NCI-H526 (cell line): ENCODE measurements around the gene PLPPR3.

ENCODE experiments used
- DNase-seq, 2 experiments: peaks; one replicate each; lab custom pipeline; 2025; lab: John Stamatoyannopoulos, UW

The PLPPR3 gene

DNA sequence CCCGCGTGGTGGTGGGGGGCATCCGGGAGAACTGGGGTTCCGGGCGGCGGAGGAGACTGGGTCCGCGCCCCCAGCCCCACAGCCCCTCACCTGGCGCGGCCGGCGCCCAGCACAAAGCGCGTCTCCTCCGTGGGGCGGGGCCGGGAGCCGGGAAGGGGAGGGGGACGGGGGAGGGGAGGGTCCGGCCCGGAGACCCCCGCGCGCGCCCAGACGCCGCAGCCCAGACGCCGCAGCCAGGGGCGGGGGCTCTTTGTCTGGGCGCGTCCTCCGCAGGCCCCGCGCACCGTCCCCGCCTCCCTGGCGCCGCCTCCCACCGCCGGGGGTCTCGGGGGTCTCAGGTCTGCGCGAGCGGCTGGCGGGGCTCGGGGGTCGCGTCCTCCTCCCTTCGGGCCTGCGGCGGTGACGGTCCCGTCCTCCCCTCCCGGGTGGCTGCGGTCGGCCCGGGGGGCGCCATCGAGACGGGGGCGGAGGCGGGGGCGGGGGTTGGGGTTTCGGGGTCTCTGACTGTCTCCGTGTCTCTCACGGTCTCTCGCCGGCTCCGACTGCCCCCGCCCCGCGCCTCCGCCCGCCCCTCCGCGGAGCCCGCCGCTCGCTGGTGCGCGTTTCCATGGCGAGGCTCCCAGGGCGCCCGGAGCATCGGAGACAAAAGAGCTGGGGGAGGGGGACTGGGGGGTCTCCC, at the start of gene PLPPR3:
Gene PLPPR3 (minus strand): TSS at position 131 of the 679 bp plus-strand sequence. CDS start 396 bp downstream, outside the sequence.
- DNase-seq, result no peak

DNA sequence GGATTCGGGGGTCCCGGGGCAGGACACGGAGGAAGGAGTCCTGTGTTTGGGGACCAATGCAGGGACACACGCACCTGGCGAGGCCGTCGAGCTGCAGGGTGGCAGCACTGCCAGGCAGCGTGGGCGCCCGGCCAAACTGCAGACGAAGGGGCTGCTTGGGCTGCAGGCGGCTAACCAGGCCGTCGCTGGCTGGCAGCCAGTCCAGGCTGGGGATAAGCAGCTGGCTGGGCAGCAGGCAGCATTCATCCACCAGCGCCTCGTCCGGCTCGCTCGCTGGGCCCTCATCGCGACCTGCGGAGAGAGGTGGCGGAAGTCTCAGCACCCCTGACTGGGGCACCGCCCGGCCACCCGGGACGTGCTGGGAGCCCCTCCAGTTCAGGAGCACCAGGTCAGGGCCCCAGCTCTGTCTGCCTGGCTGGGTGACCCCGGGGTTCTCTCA, 49.2 kb upstream of the PLPPR3 start:
- no peak for DNase-seq

DNA sequence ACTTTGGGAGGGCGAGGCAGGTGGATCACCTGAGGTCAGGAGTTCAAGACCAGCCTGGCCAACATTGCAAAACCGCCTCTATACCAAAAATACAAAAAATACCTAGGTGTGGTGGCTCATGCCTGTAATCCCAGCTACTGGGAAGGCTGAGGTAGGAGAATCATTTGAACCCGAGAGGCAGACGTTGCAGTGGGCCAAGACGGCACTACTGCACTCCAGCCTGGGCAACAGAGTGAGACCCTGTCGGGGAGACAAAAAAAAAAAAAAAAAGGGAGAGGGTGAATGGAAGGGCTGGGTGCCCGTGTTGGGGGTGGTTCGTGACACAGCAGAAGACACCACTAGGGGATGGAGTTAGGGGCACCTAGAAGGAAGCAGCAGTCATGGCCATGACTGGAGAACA, 48.6 kb upstream of the PLPPR3 start:
- no peak for DNase-seq

DNA sequence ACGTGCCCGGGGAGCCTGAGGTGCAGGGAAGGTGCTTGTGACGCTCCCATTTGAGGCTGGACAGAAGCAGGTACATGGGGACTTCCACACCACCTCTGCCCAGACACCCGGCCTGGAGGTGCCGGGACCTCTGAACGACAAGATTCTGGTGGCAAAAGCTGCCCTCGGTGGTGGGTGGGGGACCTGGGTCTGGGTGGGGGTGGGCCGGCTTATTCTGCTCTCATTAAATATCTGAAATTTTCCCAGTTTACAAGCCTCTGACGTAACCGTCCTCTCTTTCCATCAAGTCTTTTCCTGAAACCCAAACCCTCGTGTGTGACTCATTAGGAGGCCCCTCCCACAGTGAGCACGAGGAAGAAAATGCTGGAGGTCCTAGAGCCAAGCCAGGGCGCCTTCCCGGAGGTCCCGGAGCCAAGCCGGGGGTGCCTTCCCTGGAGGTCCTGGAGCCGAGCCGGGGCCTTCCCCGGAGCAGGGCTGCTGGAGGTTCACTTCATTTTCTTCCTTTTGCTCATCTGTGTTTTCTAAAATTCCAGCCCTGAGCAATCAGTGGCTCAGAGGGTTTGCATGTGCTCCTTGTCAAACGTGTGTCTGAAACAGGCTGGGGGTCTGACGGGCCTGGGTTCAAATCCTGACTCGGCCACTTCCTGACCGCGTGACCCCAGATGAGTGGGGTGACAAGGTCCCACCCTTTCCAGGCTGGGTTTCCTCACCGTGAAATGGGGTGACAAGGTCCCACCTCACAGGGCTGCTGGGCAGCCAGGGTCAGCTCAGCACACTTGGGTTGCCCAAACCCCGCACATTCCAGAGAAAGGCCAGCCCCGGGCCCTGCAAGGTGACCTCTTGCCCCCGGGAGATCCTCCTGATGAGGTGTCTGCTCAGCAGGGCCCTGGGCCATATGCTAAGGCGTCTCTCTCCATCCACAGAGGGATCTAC, 47.8 kb upstream of the PLPPR3 start:
- DNase-seq, result no peak

DNA sequence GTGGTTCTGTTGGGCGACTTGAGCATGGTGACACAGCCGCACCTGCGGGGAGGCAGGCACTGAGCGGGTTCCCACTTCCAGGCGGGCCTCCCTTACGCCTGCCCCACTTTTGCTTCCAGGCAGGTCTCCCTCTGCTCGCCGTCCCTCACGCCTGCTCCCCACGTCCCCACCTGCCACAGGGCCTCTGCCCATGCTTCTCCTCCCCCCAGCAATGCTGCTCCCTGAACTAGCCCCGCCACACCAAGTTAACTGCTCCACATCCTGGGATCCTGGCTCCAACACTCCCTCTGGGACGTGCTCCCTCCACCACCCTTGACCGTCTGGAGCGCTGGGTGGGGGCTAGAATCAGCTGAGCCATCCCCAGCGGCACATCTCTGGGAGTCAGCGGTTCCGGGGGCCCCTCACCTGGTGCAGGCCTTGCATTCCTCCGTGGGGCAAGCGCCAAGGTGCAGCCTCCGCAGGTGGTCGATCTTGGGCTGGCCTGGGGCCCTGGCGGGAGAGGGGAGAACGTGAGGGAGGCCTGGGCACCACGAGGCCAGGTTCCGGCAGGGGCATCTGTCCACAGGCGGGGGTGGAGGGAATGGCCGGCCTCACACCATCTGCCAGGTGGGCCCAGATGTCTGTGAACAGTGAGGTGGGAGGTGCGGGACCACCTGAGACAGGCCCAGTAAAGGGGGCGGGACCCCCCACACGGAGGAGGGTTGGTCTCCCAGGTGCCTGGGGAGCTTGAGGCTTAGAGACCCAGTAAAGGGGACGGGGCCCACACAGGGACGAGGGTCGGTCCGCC, 46.9 kb upstream of the PLPPR3 start:
- DNase-seq, result no peak

DNA sequence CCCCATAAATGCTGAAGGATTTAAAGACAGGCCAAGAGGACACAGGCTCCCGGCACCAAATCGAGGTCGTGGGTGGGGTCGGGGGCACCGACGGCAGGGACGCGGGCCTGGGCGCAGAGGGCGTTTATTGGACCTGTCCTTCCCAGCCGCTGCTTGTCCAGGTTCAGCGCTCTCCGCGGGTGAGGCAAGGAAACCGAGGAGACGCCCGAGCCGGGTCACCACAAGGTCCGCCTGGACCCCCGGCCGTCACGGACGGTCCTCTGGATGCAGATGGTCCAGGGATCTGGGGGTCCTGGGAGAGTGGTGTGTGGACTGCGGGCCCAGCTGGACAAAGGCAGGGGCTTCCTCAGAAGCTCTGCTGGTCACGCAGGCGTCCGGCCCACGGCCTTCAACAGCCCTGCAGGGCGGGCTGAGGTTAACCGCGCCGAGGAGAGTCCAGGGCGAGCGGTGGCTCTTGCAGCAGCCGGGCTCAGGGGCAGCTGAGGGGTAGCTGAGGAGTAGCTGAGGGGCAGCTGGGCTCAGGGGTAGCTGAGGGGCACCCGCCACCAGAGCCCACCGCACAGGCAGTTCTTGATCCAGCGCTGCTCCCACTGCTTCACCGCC, 46.2 kb upstream of the PLPPR3 start:
- DNase-seq, result no peak

DNA sequence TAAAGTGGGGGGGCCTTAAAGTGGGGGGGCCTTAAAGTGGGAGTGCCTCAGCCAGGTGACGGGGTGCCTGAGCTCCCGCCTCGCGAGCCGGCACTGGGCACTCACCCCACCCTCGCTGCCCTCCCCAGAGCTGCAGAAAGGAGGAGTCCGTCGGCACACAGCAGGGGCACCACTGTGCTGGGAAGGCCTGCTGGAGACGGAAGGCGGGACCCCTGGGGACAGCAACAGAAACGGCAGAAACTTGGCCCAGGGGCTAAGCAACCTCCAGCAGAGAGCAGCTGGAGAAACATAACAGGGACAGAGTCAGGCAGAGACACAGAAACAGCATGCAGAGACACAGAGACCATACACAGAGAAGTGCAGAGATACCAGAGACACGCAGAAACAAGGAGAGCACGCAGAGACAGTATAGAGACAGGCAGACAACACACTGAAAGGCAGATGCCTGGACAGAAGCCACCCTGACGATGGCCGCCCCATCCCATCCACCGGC, 45.6 kb upstream of the PLPPR3 start:
- no peak for DNase-seq

- no peak for DNase-seq
Observed at GRCh38 chr19:866769-867300, 45.1 kb upstream of the PLPPR3 start.

DNA sequence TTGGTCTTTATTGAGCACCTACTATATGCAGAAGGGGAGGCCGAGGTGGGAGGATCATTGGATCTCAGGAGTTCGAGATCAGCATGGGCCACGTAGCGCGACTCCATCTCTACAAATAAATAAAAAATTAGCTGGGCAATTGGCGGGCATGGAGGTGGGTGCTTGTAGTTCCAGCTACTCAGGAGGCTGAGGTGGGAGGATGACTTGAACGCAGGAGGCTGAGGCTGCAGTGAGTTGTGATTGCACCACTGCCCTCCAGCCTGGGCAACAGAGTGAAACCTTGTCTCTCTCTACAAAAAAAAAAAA, 41.5 kb upstream of the PLPPR3 start:
- DNase-seq, result no peak

- peak in 1 of 2 experiments; percentile 79 for DNase-seq
Observed at GRCh38 chr19:862581-863314, 41.0 kb upstream of the PLPPR3 start.

GRCh38 chr19:861756-862580, 40.2 kb upstream of the PLPPR3 start:
- DNase-seq, result peak; percentile 48 to 86

- DNase-seq, result no peak
Observed at GRCh38 chr19:861141-861755, 39.5 kb upstream of the PLPPR3 start.

DNA sequence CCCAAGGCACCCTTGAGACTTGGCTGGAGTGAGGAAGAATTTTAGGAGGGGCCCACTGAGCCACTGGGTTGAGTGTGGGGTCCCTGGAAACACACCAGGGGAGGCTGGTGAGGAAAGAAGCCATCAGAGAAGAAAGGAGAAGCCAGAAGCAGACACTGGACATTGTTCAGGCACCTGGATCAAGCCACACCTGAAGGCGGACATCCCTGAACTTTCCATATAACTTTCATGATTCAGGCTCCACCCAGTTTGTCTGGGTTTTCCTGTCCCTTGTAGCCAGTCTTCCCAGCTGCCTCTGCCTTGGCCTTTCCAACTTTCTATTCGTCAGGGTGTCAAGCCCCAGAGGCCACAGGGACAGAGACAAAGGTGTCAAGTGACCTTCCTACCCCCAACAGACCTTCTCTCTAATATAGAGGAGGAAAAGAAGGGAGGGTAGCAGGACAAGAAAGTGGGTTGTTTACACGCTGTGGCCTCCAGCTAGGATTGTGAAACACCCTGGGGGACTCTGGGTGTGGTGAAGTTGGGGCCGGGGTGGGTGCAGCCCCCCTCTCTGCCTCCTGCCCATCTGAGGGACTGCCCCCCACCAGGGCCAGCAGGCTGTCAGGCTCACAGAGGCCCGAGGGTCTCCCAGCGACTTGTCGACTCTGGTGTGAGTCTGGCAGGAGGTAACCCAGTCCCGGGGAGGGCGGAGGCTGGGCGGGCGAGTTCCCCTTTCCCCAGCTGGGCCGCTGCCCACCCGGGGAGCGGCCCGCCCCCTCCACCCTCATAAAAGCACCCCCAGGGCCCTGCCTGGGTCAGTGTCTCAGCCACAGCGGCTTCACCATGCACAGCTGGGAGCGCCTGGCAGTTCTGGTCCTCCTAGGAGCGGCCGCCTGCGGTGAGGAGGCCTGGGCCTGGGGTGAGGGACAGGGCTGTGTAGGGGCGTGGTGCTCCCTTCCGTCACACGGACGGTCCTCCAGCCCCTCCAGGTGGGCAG, 37.4 kb upstream of the PLPPR3 start, which contains the start of gene CFD:
Gene CFD (plus strand): TSS at position 797 of the 976 bp plus-strand sequence. CDS start 26 bp downstream, at position 823.
- DNase-seq, result no peak

- DNase-seq, result no peak
Observed at GRCh38 chr19:858284-858683, 36.5 kb upstream of the PLPPR3 start.

DNA sequence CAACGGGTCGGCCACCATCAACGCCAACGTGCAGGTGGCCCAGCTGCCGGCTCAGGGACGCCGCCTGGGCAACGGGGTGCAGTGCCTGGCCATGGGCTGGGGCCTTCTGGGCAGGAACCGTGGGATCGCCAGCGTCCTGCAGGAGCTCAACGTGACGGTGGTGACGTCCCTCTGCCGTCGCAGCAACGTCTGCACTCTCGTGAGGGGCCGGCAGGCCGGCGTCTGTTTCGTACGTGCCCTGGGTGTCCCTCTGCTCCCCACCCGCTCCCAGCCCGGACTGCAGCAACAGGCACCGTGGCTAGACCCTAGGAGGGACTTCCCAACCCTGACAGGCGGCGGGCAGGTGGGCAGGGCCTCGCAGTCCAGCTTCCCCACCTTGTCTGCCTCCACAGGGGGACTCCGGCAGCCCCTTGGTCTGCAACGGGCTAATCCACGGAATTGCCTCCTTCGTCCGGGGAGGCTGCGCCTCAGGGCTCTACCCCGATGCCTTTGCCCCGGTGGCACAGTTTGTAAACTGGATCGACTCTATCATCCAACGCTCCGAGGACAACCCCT, 33.9 kb upstream of the PLPPR3 start:
- DNase-seq, result no peak

DNA sequence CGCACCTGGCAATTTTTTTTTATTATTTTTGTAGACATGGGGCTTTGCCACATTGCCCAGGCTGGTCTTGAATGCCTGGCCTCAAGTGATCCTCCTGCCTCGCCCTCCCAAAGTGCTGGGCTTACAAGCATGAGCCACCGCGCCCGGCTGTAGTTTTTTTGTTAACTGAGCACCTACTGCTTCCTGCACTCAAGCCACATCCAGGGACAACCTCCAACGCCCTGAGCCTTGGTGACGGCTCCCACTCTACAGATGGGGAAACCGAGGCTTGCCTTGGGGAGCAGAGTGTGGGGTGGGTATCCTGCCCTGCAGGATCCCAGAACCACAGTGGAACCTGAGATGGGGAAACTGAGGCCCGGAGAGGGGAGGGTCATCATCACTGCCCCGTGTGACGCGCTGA, 33.4 kb upstream of the PLPPR3 start:
- DNase-seq, result no peak

DNA sequence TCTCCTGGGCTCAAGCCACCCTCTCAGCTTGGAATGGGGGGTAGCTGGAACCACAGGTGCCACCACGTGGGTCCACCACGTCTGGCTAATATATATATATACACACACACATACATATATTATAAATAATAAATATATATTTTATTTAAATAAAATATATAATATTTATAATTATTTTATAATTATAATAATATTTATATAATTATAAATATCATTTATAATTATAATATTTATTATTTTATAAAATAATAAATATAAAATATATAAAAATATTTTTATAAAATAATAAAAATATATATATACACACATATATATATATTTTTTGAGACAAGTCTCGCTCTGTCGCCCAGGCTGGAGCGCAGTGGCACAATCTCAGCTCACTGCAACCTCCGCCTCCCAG, 32.8 kb upstream of the PLPPR3 start:
- no peak for DNase-seq
